Loucy (cell line): ENCODE measurements around the gene THEM4.

Experiments used
- EZH2phosphoT487 ChIP-seq: fragments of 200-600 bp; IDR thresholded peaks from 2 replicates; pipeline ENCODE4 v1.6.1; 2018; ENCODE audit warnings: antibody characterized with exemption, mild to moderate bottlenecking, moderate library complexity, borderline replicate concordance
- TF ChIP-seq, protein P1 (sequence below): fragments of 200-600 bp; sonication (generic); conservative IDR thresholded peaks from 2 replicates; pipeline ENCODE4 v1.5.1; 2014; ENCODE audit warnings: mild to moderate bottlenecking, antibody characterized with exemption, low read length

- no peak for TF ChIP-seq EZH2phosphoT487
- TF ChIP-seq, protein P1, sequence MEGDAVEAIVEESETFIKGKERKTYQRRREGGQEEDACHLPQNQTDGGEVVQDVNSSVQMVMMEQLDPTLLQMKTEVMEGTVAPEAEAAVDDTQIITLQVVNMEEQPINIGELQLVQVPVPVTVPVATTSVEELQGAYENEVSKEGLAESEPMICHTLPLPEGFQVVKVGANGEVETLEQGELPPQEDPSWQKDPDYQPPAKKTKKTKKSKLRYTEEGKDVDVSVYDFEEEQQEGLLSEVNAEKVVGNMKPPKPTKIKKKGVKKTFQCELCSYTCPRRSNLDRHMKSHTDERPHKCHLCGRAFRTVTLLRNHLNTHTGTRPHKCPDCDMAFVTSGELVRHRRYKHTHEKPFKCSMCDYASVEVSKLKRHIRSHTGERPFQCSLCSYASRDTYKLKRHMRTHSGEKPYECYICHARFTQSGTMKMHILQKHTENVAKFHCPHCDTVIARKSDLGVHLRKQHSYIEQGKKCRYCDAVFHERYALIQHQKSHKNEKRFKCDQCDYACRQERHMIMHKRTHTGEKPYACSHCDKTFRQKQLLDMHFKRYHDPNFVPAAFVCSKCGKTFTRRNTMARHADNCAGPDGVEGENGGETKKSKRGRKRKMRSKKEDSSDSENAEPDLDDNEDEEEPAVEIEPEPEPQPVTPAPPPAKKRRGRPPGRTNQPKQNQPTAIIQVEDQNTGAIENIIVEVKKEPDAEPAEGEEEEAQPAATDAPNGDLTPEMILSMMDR, result no peak
Measured at GRCh38 chr1:151851886-151852285, 57.4 kb downstream of the THEM4 start.
